ENCODE results near the gene C6orf120. TPM values are rescaled to one million over a fixed set of nuclear protein-coding genes. Genes with fewer than 3 reads are reported as not detected.
A peak's percentile ranks its signal among the peaks of the same experiment; 100 is the strongest.

C6orf120 gene
- total and polyA plus RNA-seq, 9 of the 15 experiments (the other 6 are each of a cell fraction or from before 2014, with no cell fraction given), result 7.7 to 44.9 (median 34.8) TPM

- intact Hi-C loops (cut with micrococcal nuclease) (no loop called here), in situ Hi-C loops (cut with MboI) (no loop called here)
- FAIRE-seq, result no peak
- Histone ChIP-seq H3K9ac (ENCODE audit: insufficient read depth in 1 of 2, low read depth in 2 of 2, low read length in 2 of 2) (no peak overlapping the region), H3K27me3 (ENCODE audit: control insufficient read depth in 2 of 2, insufficient read depth in 2 of 2, low read length in 2 of 2) (no peaks in the 10 kb centered on the region), H3K27ac (ENCODE audit: extremely low read depth, low read depth, low read length) (no peak overlapping the region), H3K79me2 (ENCODE audit: control insufficient read depth, insufficient read depth, low read length) (peaks cover 16% of the 10 kb centered on the region), H4K20me1 (replicated peaks; ENCODE audit: control insufficient read depth, insufficient read depth, low read length) (no peaks in the 10 kb centered on the region; the same call in 1 of the 2 replicates), H3K9me3 (replicated peaks; ENCODE audit: control insufficient read depth, insufficient read depth, low read depth, low read length) (no peaks in the 10 kb centered on the region), H3K9me1 (ENCODE audit: control insufficient read depth, insufficient read depth, low read length) (no peaks in the 10 kb centered on the region), H3K36me3 (ENCODE audit: control insufficient read depth, insufficient read depth, low read length) (peaks cover 87% of the 10 kb centered on the region), H2AFZ (ENCODE audit: low read depth, low read length) (no peak overlapping the region), H3K4me2 (ENCODE audit: insufficient read depth, low read length) (no peak overlapping the region), H3K4me3 (no peak overlapping the region), H3K4me1 (replicated peaks in 1 of 2; ENCODE audit: control insufficient read depth in 2 of 2, insufficient read depth in 2 of 2, low read length in 2 of 2) (peaks cover 0 to 2% of the 10 kb centered on the region in 2 experiments; a peak in 2 of 5 replicates)
- ChIA-PET CTCF (ENCODE audit: low intra/inter-chr PET ratio) (no interaction called here), POLR2A (interaction anchor here (1.2 to 4.5 kb wide), 2 partner anchors 8 to 11 kb away, joined by 12 to 46 read pairs; partner anchors contain the start of genes C6orf120 and WDR27)
- BruUV-seq (replicated peaks), result no TSS peak
- no peak for ATAC-seq
- DNase-seq (ENCODE audit: extremely low read depth in 1 of 4, low spot score in 3 of 4), result no peak
- 44% methylated on average over 3 of the region's 3 CpGs for WGBS (ENCODE audit: insufficient coverage, low coverage, missing lambda C conversion rate)
- TF ChIP-seq DDX20 (tag; IDR thresholded peaks at IDR 0.05; ENCODE audit: low read depth), result no peak
- TF ChIP-seq MXI1 (IDR thresholded peaks at IDR 0.05; ENCODE audit: low read depth, low read length), result no peak
- TF ChIP-seq POLR3A (IDR thresholded peaks at IDR 0.05; ENCODE audit: borderline replicate concordance, extremely low read depth, insufficient read depth, insufficient read length), result no peak
- no peak for TF ChIP-seq MTA3 (IDR thresholded peaks at IDR 0.05; ENCODE audit: borderline replicate concordance)
- no peak for TF ChIP-seq GABPB1 (CRISPR knock-in tag; IDR thresholded peaks at IDR 0.05)
- no peak for TF ChIP-seq LEF1 (IDR thresholded peaks at IDR 0.05)
- no peak for TF ChIP-seq NFATC3 (IDR thresholded peaks at IDR 0.05)
- TF ChIP-seq, protein P1, sequence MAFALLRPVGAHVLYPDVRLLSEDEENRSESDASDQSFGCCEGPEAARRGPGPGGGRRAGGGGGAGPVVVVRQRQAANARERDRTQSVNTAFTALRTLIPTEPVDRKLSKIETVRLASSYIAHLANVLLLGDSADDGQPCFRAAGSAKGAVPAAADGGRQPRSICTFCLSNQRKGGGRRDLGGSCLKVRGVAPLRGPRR (CRISPR knock-in tag; IDR thresholded peaks at IDR 0.05), result no peak
- no peak for TF ChIP-seq PBX2 (CRISPR knock-in tag; IDR thresholded peaks at IDR 0.05; ENCODE audit: low read depth)
- no peak for TF ChIP-seq PBX2 (tag; conservative IDR thresholded peaks at IDR 0.05; ENCODE audit: low read depth)
- no peak for TF ChIP-seq ESRRA (IDR thresholded peaks at IDR 0.05; ENCODE audit: borderline replicate concordance, low read depth)
- peak; percentile 77 for TF ChIP-seq ZNF316 (IDR thresholded peaks at IDR 0.05)
- no peak for TF ChIP-seq ZNF431 (CRISPR knock-in tag; IDR thresholded peaks at IDR 0.05)
- TF ChIP-seq HDGF (IDR thresholded peaks at IDR 0.05), result no peak
- TF ChIP-seq FOXA1 (IDR thresholded peaks at IDR 0.05; ENCODE audit: borderline replicate concordance), result no peak
- TF ChIP-seq SAP30 (IDR thresholded peaks at IDR 0.05; ENCODE audit: borderline replicate concordance, insufficient read depth, low read depth, low read length, poor library complexity, severe bottlenecking), result no peak
- TF ChIP-seq ZNF644 (tag; IDR thresholded peaks at IDR 0.05; ENCODE audit: low read depth), result no peak
- TF ChIP-seq MAFF (IDR thresholded peaks at IDR 0.05; ENCODE audit: low read length), result peak; percentile 13; the same call in 1 of the 2 replicates
Measured at GRCh38 chr6:169710009-169710408, 8.1 kb downstream of the C6orf120 start.

All from K562 (cell line).